ENCODE measurements around the gene AHNAK.
"Not testable (repeated sequence)": the region's sequence is repeated elsewhere in the genome, so short reads cannot be mapped to it uniquely, and the experiment has no call there.

Gene AHNAK

DNA sequence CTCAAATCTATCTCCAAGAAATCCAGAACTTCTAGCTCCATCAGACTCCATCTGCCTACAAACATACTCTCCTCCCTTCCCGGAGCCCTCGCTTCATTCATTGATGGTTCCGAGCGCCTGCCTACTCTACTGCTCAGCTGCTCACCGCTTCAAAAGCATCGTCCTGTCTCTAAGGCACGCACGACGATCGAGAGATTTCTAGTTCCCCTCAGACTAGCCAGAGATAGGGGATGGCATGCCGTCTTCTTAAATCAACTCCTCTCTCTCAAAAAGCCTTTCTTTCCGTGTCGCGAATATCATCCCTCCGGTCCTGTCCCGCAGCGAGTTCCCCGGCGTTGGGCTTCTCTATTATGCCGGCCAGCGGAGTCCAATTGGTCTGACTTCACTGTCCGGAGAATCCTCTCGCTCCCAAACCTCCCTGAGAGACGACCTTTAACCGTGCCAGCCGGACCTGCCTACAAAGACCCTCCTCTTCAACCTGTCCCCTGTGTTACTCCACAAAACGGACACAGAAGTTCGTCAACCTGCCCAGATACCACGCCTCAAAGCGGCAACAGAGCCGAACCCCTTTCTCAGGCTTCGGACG lies 26.5 kb upstream of the AHNAK start:
- peak in 1 of 2 experiments; percentile 21 for DNase-seq

- no peak for DNase-seq
These were observed 25.8 kb upstream of the AHNAK start for GRCh38 chr11:62572431-62572830.

DNA sequence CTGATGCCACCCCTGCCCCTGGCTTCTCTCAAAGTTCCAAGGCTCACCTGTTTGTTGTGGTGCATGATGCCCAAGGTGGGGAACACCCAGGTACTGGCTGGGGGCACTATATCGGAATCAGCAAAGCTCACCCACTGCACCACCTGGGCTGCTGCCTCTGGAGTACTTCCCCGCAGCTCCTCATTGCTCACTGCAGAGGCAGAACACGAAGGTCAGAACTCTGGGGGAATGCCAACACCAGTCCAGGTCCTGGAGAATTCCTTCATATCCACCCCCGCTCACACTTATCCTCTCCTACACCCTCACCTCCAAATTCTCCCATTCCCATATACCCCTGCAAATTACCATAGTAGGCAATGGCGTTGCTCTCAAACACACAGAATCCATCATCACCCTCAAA lies 24.9 kb upstream of the AHNAK start:
- not testable (repeated sequence) for DNase-seq

DNA sequence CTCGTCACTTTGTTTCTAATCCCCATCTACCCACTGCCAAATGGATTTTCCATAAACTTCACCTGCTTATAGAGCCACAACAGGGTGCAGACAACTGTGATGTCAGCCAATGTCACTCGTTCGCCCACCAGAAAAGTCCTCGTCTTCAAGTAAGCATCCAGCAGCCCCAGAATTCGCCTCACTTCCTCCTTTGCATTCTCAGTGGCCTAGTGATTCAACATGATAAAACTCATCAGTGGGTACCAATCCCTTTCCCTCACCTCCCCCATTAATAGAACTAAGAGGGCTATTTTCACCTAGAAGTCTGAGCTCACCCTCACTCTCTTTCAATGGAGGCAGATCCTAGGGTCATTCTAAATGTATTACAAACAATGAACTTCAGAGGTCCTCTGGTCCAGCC lies 24.3 kb upstream of the AHNAK start:
- DNase-seq, result not testable (repeated sequence)

DNA sequence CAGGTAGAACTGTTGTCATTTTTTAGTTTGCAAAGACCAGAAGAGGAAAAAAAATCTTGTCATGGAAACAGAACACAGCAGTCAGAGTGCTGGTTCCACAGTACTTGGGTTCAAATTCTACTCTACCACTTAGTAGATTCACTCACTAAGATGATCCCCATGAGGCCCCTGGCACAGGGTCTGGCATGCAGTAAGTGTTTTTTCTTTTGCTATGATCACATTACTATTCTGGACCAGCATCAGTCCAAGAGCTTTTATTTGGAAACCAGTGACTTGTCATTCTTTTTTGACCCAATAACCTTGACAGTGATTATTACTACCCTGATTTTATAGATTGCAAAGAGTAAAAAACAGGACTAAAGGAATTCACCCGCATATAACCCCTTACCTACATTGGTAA lies 23.0 kb upstream of the AHNAK start:
- DNase-seq, result no peak

- DNase-seq, result no peak
These were observed 20.5 kb upstream of the AHNAK start for GRCh38 chr11:62567018-62567633.

- DNase-seq, result no peak
These were observed 19.6 kb upstream of the AHNAK start for GRCh38 chr11:62566247-62566646.

DNA sequence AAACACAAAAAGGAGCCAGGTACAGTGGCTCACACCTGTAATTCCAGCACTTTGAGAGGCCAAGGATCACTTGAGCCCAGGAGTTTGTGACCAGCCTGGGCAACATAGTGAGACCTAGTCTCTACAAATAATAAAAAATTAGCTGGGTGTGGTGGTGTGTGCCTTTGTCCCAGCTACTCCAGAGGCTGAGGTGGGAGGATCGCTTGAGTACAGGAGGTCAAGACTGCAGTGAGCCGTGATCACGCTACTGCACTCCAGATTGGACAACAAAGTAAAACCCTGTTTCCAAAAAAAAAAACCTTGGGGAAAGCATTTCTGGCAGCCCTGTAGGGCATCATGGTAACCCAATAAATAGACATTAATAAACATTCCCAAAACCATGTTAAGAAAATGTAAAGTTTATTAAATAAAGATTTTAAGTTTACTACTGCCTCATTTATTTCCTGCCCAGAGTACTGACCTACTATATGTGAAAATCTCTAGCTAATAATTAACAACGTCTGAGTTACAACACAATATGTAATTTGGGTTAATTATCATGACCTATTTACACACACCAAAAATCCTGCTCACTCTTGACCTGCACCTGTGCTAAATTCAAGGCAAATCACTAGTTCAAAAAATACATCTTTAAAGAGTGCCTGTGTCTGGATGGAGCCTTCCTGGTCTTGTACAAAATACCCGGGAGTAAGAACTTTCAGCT lies 18.6 kb upstream of the AHNAK start:
- DNase-seq, result no peak

DNA sequence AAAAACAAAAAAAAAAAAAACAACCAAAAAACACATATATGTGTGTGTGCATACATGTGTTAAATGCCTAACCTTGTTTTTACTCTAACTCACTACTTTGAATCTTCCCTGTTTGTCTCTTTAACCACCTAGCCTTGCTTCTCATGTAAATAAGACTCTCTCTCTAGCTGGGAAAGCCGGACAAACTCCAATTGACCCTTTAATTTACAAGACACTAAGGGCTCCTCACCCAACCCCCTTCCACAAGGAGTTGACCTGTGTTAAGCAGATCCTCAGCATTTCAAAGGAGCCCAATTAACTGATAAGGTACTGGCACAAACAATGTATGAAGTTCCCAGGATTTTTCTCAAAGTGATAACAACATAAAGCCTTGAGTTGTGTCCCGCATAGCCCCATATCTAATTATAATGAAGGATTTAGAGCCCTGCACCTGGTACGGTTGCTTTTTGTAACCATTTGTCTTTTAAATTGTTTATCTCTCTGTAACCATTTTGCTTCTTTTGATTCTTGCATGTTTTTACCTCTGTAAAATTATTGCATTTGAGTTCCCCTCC lies 15.1 kb upstream of the AHNAK start:
- DNase-seq, result not testable (repeated sequence)

DNA sequence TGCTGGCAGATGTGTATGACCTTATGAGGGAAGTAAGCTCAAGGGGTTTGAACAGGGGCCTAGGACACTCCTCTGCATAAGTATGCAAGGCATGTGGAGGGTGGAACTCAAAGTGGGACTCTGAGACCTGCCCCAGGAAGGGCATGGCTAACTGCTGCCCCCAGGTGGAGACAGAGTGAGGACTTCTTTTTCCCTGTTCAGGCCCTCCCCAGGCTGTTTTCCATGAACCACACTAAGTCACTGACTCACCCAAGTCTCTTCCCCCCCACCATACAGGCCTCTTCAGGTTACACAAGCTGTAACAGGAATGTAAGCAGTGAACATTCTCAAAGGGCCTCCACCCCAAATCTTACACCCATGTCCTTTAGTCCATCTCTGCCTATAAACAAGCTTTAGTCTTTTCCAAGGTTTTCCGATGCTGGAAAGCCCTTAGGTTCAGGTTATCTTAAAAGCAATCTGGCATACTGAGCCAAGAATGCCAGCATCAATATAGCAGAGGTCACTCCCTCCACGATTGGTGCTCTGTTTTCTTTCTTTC lies 14.0 kb upstream of the AHNAK start:
- DNase-seq, result peak; percentile 86 to 87

DNA sequence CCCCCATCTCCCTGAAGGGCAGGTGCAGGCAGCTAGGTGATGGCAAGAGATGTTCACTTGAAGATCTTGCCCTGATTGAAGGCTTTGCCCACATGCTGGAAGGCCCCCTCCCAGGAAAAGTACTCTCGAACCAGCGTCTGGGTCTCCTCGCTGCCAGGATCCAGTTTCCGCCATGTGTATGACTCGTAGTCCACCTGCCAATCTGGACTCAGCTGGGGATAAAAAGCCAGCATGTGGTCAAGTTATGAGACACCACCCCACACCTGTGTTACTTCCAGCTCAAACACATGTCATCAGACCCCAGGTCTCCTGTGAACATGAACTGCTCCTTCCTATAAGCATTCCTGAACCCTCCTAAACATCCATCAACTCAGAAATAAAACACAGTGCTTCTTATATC lies 13.0 kb upstream of the AHNAK start:
- DNase-seq, result not testable (repeated sequence)

DNA sequence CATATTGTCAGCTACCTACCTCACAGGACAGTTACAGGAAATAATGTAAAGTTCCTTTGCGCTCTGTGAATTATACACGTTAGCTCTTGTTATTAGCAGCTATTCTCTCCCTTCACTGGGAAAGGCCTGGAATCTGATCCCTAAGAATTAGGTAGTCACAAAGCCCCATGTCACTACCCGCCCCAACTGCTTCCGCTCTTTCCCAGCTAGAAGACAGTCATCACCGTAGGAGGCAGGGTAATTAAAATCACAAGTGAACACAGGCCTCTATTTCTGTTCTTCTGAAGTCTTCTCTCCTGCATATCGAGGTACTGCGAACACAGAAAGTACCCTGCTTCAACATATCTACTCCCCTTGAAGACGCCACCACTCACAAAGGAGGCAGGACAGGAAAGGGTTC lies 12.6 kb upstream of the AHNAK start:
- DNase-seq, result no peak

DNA sequence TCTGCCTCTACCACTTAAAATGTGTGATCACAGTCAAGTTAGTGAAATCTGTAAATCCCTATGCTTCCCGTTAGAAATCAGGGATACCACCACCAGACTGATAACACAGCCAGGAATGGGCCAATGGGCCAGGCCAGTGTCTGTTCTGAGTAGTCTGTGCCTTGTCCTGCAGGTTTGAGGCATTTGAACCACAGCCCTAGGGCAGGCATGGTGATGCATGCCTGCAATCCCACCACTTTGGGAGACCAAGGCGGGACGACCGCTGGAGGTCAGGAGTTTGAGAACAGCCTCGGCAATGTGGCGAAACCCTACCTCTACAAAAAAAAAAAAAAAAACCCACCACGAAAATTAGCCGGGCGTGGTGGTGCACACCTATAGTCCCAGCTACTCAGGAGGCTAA lies 12.1 kb upstream of the AHNAK start:
- no peak for DNase-seq

GRCh38 chr11:62556875-62557631 lies 10.4 kb upstream of the AHNAK start:
- DNase-seq, result no peak

DNA sequence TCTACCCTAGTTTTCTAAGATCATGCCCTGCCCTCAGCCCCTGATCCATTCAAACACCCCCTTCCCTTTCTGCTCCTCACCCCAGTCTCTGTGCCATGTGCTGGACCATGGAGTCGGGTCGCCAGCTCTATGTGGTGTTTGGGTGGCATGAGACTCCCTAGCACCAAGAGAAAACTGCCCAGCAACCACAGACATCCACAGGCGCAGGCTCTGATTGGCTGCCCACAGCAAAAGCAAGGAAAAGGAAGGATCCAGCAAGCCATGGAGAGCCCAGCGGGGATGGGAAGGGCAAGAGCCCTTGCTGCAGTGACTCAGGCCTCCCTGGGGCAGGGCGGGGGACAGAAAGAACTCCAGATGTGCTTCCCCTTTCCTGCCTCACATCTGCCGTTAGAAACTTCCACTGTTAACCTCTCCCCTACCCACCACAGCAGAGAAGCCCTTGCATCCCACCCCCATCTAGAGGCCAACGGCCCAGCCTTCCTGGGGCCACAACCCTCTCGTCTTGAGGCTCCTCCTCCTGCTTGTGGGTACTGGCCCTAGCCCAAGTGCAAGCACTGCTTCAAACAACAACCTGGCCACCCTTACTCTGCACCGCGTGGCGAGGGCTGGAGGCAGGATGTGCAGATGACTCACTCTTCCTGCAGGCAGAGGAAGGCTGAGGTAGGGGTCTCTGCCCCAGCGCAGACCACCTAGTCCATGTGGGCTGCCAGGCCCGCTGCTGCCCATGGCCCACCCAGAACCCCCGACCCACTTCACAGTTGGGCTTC lies 9.7 kb upstream of the AHNAK start:
- DNase-seq, result peak; percentile 55 to 59

DNA sequence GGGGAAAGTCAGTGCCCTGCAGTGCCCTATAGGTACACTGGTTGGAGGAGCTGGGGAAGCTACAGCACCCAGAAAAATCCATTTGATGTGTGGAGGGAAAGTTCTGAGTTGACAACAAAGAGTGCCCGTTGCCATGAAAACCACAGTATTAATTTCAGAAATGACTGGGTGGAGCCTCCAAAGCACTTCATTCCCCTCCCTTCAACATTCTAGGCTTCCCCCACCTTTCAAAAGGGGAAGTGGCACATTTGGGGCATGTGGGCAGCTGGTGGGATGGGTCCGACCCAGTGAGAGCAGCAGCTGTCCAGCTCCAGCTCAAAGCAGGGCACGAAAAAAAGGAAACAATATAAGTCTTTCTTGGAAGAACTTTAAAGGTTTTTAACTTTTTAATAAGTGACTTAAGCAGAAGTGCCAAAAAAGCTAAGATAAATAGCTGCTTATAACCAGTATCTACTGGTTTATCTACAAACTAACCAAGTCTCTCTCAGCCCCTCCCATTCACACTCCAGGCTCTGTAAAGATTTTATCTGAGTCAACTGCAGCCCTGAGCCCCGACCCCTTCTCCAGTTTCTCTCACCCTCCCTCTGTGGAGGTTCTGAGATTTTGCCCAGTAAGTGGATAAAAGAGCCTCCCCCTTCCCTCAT lies 9.0 kb upstream of the AHNAK start:
- DNase-seq, result peak in 1 of 2 experiments; percentile 26

DNA sequence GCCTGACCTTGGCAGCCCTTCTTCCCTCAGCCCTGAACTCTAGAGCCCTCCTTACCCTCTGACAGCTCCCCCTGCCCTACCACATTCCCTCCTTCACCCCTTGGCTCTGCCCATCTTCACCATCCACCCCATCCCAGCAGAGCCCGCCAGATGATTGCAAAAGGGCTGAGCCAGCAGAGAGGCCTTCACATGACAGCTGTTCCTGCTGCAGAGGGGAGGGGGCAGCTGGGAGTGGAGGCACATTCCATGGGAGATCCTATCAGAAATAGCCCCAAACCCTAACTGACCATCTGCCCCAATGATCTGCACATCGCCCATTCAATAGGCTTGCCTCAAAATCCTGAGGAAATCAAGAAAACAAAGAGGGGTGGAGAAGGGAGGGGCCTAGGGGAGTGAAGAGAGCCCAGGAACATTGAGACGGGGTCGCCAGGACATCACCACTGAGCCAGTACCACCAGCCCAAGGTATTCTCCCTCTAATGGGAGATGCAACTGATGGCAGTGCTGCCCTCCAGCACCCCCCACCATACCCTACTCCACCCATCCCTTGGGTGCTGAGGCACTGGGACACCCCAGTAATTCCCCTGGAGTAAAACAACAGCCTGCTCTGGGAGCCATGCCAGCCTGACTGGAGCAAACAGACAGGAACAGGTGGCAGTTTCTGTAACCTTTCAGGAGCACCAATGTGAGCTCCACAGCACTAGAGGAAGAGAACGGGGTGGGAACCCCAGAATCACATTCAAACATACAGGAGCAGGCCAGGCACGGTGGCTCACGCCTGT lies 8.0 kb upstream of the AHNAK start:
- no peak for DNase-seq

DNA sequence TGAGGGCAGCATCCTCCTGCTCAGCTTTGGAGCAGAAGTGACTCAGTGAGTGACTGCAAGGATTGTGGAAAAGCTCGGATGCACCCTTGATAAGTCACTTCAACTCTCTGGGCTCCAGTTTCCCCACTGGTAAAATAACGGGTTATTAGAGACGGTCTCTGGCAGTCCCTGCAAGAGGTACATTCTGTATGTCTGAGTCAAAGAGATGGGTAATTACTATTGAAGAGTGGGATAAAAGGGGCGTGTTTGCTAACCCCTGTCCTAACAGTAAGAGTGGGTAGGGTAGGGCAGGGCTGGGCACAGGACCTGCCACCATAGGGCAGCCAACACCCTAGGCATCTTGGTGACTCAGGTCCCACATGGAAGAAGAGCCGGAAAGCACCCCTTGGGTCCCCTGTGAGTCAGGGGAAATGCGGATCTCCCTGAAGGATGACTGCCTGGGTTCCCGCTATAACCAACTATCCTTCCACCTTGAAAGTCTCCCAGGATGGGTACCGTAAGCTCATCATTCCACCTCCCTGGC lies 7.3 kb upstream of the AHNAK start:
- no peak for DNase-seq

- DNase-seq, result peak in 1 of 2 experiments; percentile 36
These were observed 6.7 kb upstream of the AHNAK start for GRCh38 chr11:62553080-62553838.

All from activated CD4-positive, alpha-beta T cell treated with anti-CD3 and anti-CD28 coated beads, Interleukin-2, amount 50 U/mL, for 4 hours (primary cell).